GM23248 (cell line): ENCODE data around the gene M1AP. TPM values are rescaled to one million over a fixed set of nuclear protein-coding genes. Genes with fewer than 3 reads are reported as not detected.

ENCODE experiments used
- DNase-seq: peaks from one replicate; pipeline ENCODE4 v3.0.0-alpha.2; 2015
- H2AFZ ChIP-seq: fragments of 200-600 bp; sonication (generic); 2 replicates; pipeline ENCODE4 v1.6.1; 2016; ENCODE audit warnings: antibody characterized with exemption
- H3F3A ChIP-seq: fragments of 200-600 bp; sonication (generic); 2 replicates; pipeline ENCODE4 v1.6.1; 2016; ENCODE audit warnings: mild to moderate bottlenecking, antibody characterized with exemption, mixed run types; ENCODE audit not compliant: insufficient read depth
- H3K27ac ChIP-seq: fragments of 200-600 bp; sonication (generic); 2 replicates; pipeline ENCODE4 v1.5.1; 2016; ENCODE audit warnings: mild to moderate bottlenecking
- H3K27me3 ChIP-seq: fragments of 200-600 bp; sonication (generic); replicated peaks from 2 replicates; pipeline ENCODE4 v1.6.1; 2016; ENCODE audit warnings: mild to moderate bottlenecking; ENCODE audit not compliant: insufficient read depth
- H3K36me3 ChIP-seq: fragments of 200-600 bp; sonication (generic); 2 replicates; pipeline ENCODE4 v1.6.1; 2016; ENCODE audit warnings: low read depth, mild to moderate bottlenecking
- H3K4me1 ChIP-seq: fragments of 200-600 bp; sonication (generic); 2 replicates; pipeline ENCODE4 v1.6.1; 2016; ENCODE audit warnings: mild to moderate bottlenecking; ENCODE audit not compliant: insufficient read depth
- H3K4me2 ChIP-seq: fragments of 200-600 bp; sonication (generic); one replicate; pipeline ENCODE4 v1.6.1; 2016; ENCODE audit warnings: mild to moderate bottlenecking; ENCODE audit not compliant: unreplicated experiment
- H3K4me3 ChIP-seq: fragments of 200-600 bp; sonication (generic); 2 replicates; pipeline ENCODE4 v1.5.1; 2016; ENCODE audit warnings: mild to moderate bottlenecking
- H3K79me2 ChIP-seq: fragments of 200-600 bp; sonication (generic); 2 replicates; pipeline ENCODE4 v1.6.1; 2016; ENCODE audit warnings: mild to moderate bottlenecking; ENCODE audit not compliant: insufficient read depth
- H3K9ac ChIP-seq: fragments of 200-600 bp; sonication (generic); 2 replicates; pipeline ENCODE4 v1.6.1; 2016; ENCODE audit warnings: mild to moderate bottlenecking
- H3K9me2 ChIP-seq: fragments of 200-600 bp; sonication (generic); 2 replicates; pipeline ENCODE4 v1.6.1; 2016; ENCODE audit warnings: mixed run types, mild to moderate bottlenecking, moderate library complexity; ENCODE audit not compliant: insufficient read depth
- H3K9me3 ChIP-seq: fragments of 200-600 bp; sonication (generic); one replicate; pipeline ENCODE4 v1.6.1; 2017; ENCODE audit warnings: low read depth
- H4K20me1 ChIP-seq: fragments of 200-600 bp; sonication (generic); 2 replicates; pipeline ENCODE4 v1.6.0; 2016; ENCODE audit not compliant: insufficient read depth
- EZH2 ChIP-seq: fragments of 200-600 bp; sonication (generic); IDR thresholded peaks from 2 replicates; pipeline ENCODE4 v1.6.1; 2018; ENCODE audit warnings: antibody characterized with exemption, mild to moderate bottlenecking; ENCODE audit not compliant: insufficient read depth, poor library complexity, severe bottlenecking
- EZH2phosphoT487 ChIP-seq: fragments of 200-600 bp; sonication (generic); IDR thresholded peaks from 2 replicates; pipeline ENCODE4 v1.6.1; 2018; ENCODE audit warnings: antibody characterized with exemption, moderate library complexity, mild to moderate bottlenecking, low read depth; ENCODE audit not compliant: insufficient read depth
- WGBS, 2 experiments: methylation state at CpG; one replicate each; pipeline ENCODE4 v1.1.6; 2015 to 2017; ENCODE audit warnings: low lambda C conversion rate in 2 of 2, low coverage in 1 of 2; ENCODE audit errors: missing lambda C conversion rate in 2 of 2; 5-methylcytosine and 5-hydroxymethylcytosine counted together
- in situ Hi-C: fragments of 300-500 bp; cut with MboI; formaldehyde crosslinking; loops from 2 replicates; pipeline ENCODE4 v1.15.0; 2020
- polyA plus RNA-seq: library from polyadenylated mRNA; unstranded; fragments of >200 nt; fragmentation: Nextera tagmentation; extraction: Ambion mirVana; gene quantifications from 2 replicates; pipeline ENCODE4 v1.2.1, GENCODE V29; 2016
- total RNA-seq: library from RNA; depleted of rRNA; stranded (reverse); fragments of >200 nt; shearing (Covaris generic); gene quantifications from 2 replicates; pipeline ENCODE4 v1.2.3, GENCODE V29; 2014

Gene M1AP
- total and polyA plus RNA-seq, 2 experiments from 2014 or later: 0.18 to 1.5 TPM

GRCh38 chr2:74548285-74548899 lies 99.7 kb downstream of the M1AP start:
- H3K79me2 ChIP-seq: peaks cover 38% of the 10 kb centered on the region; the same call in 1 of the 2 replicates
- H3K27me3 ChIP-seq: no peaks in the 10 kb centered on the region
- H3K9me2 ChIP-seq: no peaks in the 10 kb centered on the region
- H3K36me3 ChIP-seq: no peaks in the 10 kb centered on the region
- peaks cover 32% of the 10 kb centered on the region for H3K4me1 ChIP-seq
- in situ Hi-C loops: no loop called here
- H2AFZ ChIP-seq: peak overlapping the region; percentile 80
- peak overlapping the region; percentile 34 for H3K27ac ChIP-seq
- no peak for TF ChIP-seq EZH2
- TF ChIP-seq EZH2phosphoT487: no peak
- H3K4me3 ChIP-seq: peak overlapping the region; percentile 69
- H3K9me3 ChIP-seq: no peaks in the 10 kb centered on the region
- H3F3A ChIP-seq: peaks cover 15% of the 10 kb centered on the region; the same call in 1 of the 2 replicates
- no peaks in the 10 kb centered on the region for H4K20me1 ChIP-seq
- WGBS, 2 experiments: 15 to 21% methylated on average over 16 to 20 of the region's 26 CpGs
- H3K4me2 ChIP-seq: peak overlapping the region; percentile 78
- peak overlapping the region; percentile 73 for H3K9ac ChIP-seq
- DNase-seq: peak; percentile 32

GRCh38 chr2:74546004-74546403 lies 102.1 kb downstream of the M1AP start:
- WGBS, 2 experiments: 90 to 94% methylated on average over 3 of the region's 3 CpGs
- TF ChIP-seq EZH2phosphoT487: no peak
- TF ChIP-seq EZH2: no peak
- H3K4me3 ChIP-seq: no peak overlapping the region
- H2AFZ ChIP-seq: no peak overlapping the region
- no peaks in the 10 kb centered on the region for H3K27me3 ChIP-seq
- H3K9me2 ChIP-seq: no peaks in the 10 kb centered on the region
- DNase-seq: no peak
- no peak overlapping the region for H3K9ac ChIP-seq
- H3F3A ChIP-seq: peaks cover 14% of the 10 kb centered on the region; the same call in 1 of the 2 replicates
- H3K4me1 ChIP-seq: peaks cover 20% of the 10 kb centered on the region; the same call in 1 of the 2 replicates
- in situ Hi-C loops: no loop called here
- H3K4me2 ChIP-seq: no peak overlapping the region
- no peaks in the 10 kb centered on the region for H4K20me1 ChIP-seq
- no peaks in the 10 kb centered on the region for H3K36me3 ChIP-seq
- no peak overlapping the region for H3K27ac ChIP-seq
- no peaks in the 10 kb centered on the region for H3K9me3 ChIP-seq
- H3K79me2 ChIP-seq: peaks cover 15% of the 10 kb centered on the region; the same call in 1 of the 2 replicates

GRCh38 chr2:74544634-74545033 lies 103.5 kb downstream of the M1AP start:
- no peak overlapping the region for H2AFZ ChIP-seq
- H3K4me2 ChIP-seq: no peak overlapping the region
- no peak for TF ChIP-seq EZH2
- TF ChIP-seq EZH2phosphoT487: no peak
- DNase-seq: no peak
- no peaks in the 10 kb centered on the region for H3K9me2 ChIP-seq
- H3K36me3 ChIP-seq: no peaks in the 10 kb centered on the region
- no peak overlapping the region for H3K9ac ChIP-seq
- no peaks in the 10 kb centered on the region for H4K20me1 ChIP-seq
- in situ Hi-C loops: no loop called here
- WGBS, 2 experiments: 86 to 92% methylated on average over 3 of the region's 3 CpGs
- no peak overlapping the region for H3K27ac ChIP-seq
- no peaks in the 10 kb centered on the region for H3K27me3 ChIP-seq
- H3K4me3 ChIP-seq: no peak overlapping the region
- H3F3A ChIP-seq: peaks cover 19% of the 10 kb centered on the region; the same call in 1 of the 2 replicates
- H3K79me2 ChIP-seq: peaks cover 2% of the 10 kb centered on the region; the same call in 1 of the 2 replicates
- no peaks in the 10 kb centered on the region for H3K9me3 ChIP-seq
- peaks cover 14% of the 10 kb centered on the region for H3K4me1 ChIP-seq

GRCh38 chr2:74542978-74543377 lies 105.2 kb downstream of the M1AP start:
- TF ChIP-seq EZH2: no peak
- TF ChIP-seq EZH2phosphoT487: no peak
- Histone ChIP-seq H3K9me2 (no peaks in the 10 kb centered on the region), H3K4me3 (no peak overlapping the region), H3K27ac (no peak overlapping the region), H3K36me3 (no peaks in the 10 kb centered on the region), H2AFZ (no peak overlapping the region), H3K27me3 (no peaks in the 10 kb centered on the region), H3K9ac (no peak overlapping the region), H3K4me1 (peaks cover 11% of the 10 kb centered on the region), H3K9me3 (no peaks in the 10 kb centered on the region), H3F3A (peaks cover 19% of the 10 kb centered on the region; the same call in 1 of the 2 replicates), H3K4me2 (no peak overlapping the region), H3K79me2 (no peaks in the 10 kb centered on the region), H4K20me1 (no peaks in the 10 kb centered on the region)
- peak; percentile 48 for DNase-seq
- 35 to 48% methylated on average over 1 of the region's 1 CpG for whole genome bisulfite sequencing, 2 experiments
- in situ Hi-C loops: no loop called here
